HG03565 (cell line): ENCODE data around the gene ADAMTS4.

Source experiments
- ATAC-seq: cut with Tn5 transposase; IDR thresholded peaks from one replicate; pipeline ENCODE4 v1.9.1; 2021; ENCODE audit warnings: mild to moderate bottlenecking, moderate library complexity; ENCODE audit not compliant: unreplicated experiment

ADAMTS4 gene

GRCh38 chr1:161158316-161159010 is 40.4 kb downstream of the ADAMTS4 start:
- ATAC-seq, result no peak

DNA sequence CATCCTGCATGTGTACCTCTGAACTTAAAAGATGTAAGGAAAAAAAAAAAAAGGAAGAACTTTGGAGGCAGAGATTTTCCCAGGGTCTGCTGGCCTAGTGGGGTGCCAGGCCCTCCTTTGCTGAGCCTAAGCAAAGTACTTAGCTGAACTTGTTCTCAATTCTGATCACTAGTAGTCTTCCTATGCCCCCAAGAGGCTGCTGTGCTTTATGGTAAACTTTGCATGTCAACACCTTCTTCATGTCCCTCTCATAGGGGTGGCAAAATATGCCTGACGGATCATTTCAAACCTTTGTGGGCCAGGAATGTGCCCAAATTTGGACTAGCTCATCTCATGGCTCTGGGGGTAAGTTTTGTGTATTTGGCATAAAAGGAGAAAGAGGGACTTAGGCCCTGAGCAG is 41.0 kb downstream of the ADAMTS4 start:
- ATAC-seq, result no peak

- ATAC-seq, result no peak
These were observed 45.0 kb downstream of the ADAMTS4 start, which contains the start of gene UFC1 for GRCh38 chr1:161153682-161154337. Gene UFC1, plus strand, starts transcription at chr1:161153978. Its CDS starts 20 bp downstream, at chr1:161153998.

GRCh38 chr1:161153176-161153575 is 45.7 kb downstream of the ADAMTS4 start:
- no peak for ATAC-seq

- ATAC-seq, result no peak
These were observed 53.0 kb downstream of the ADAMTS4 start for GRCh38 chr1:161145832-161146231.

GRCh38 chr1:161140755-161141400 is 58.0 kb downstream of the ADAMTS4 start:
- ATAC-seq, result no peak

DNA sequence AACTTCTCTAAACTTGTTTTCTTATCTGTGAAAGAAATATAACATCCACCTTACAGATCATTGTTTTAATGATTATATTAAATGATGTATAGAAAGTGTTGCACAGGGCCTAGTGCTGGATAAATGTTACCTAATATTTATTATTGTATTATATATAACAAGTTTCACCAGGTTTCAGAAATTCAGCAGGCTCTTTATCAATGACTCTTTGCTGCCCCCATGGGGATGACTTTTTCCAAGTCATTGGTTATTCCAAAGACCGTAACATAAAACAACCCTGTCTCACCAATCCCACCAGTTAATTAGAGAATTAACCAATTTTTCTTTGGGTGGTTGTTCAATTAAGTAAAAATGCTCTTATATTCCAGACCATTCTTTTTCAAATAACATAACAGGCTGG is 59.1 kb downstream of the ADAMTS4 start:
- ATAC-seq, result no peak

DNA sequence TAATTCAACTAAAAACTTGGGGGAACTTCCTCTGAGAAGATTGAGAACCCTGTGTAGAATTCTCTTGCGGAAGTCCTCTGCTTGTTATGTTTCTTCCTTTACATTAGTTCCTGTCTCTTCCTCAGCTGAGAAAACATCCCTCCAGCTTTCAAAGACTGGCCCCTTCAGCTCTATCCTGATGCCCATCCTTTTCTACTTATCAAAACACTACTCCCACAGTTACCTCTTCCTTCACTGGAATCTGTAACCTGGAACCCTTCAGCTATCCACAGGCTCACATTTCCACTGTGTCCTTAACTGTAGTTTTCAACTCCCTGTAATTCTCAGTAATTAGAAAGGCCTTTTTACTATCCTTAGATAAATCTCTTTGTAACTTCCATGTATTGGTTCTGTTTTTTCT is 60.4 kb downstream of the ADAMTS4 start:
- ATAC-seq, result no peak

DNA sequence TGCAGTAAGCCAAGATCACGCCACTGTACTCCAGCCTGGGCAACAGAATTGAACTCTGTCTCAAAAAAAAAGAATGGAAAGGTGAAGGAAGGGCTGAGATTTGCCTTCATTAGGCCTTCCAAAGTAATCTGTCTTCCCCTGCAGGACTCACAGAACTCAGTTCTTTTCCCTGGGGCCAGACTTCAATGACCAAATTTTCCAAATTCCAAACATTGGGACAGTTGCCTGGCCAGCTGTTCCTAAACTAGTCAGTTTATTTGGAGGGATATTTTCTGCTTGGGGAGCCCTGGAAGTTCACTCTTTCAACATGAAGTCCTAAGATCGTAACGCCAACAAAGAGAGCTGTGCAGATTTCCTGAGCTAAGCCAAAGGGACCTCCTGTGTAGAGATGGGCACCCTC is 61.0 kb downstream of the ADAMTS4 start:
- ATAC-seq, result no peak
